Bone marrow (tissue), 2 donors: ENCODE results near the gene ATAD5.
"Not testable (repeated sequence)": the region's sequence is repeated elsewhere in the genome, so short reads cannot be mapped to it uniquely, and the experiment has no call there.

Source experiments
- DNase-seq, 2 donors: peaks; one replicate each; lab custom pipeline; 2025; lab: John Stamatoyannopoulos, UW

Gene ATAD5, protein sequence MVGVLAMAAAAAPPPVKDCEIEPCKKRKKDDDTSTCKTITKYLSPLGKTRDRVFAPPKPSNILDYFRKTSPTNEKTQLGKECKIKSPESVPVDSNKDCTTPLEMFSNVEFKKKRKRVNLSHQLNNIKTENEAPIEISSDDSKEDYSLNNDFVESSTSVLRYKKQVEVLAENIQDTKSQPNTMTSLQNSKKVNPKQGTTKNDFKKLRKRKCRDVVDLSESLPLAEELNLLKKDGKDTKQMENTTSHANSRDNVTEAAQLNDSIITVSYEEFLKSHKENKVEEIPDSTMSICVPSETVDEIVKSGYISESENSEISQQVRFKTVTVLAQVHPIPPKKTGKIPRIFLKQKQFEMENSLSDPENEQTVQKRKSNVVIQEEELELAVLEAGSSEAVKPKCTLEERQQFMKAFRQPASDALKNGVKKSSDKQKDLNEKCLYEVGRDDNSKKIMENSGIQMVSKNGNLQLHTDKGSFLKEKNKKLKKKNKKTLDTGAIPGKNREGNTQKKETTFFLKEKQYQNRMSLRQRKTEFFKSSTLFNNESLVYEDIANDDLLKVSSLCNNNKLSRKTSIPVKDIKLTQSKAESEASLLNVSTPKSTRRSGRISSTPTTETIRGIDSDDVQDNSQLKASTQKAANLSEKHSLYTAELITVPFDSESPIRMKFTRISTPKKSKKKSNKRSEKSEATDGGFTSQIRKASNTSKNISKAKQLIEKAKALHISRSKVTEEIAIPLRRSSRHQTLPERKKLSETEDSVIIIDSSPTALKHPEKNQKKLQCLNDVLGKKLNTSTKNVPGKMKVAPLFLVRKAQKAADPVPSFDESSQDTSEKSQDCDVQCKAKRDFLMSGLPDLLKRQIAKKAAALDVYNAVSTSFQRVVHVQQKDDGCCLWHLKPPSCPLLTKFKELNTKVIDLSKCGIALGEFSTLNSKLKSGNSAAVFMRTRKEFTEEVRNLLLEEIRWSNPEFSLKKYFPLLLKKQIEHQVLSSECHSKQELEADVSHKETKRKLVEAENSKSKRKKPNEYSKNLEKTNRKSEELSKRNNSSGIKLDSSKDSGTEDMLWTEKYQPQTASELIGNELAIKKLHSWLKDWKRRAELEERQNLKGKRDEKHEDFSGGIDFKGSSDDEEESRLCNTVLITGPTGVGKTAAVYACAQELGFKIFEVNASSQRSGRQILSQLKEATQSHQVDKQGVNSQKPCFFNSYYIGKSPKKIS (N-terminal part only)

DNA sequence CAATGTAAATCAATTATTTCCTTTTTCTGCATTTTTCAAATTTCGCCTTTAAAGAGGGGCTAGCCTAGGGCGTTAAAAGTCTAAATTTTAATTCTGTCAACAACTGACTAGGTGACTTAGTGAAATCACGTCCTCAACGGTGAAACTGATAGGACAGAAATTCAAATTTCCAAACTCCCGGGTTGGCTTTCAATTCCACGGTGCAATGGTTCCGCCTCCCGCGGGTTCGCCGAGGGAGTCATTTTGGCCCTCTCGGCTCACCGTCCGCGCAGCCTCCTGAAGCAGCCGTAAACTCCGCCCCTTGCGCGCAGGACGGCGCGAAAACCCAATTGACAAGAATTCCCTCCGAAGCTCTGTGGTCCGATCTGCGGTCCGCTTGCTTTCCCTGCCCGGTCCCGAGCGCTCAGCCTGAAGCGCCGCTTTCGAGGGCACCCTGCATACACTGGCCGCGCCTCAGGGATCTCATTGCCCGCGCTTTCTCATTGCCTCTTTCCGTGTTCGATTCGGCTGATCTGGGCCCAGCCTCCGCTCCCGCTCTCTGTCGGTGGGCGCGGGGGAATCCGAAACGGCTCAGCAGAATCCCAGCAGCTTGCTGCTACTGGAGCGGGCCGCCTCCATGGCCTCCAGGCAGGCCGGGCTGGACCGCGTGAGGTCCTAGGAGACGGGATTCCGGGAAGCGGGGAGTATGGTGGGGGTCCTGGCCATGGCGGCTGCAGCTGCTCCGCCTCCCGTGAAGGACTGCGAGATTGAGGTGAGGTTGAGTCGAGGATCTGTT lies at the start of gene ATAD5:
Gene ATAD5, plus strand, starts transcription at position 304 of the 775 bp plus-strand sequence. Its CDS starts 382 bp downstream, at position 686.
- peak; percentile 61 to 76 for DNase-seq

- no peak for DNase-seq
These were observed 49.6 kb upstream of the ATAD5 start for GRCh38 chr17:30782206-30782605.

DNA sequence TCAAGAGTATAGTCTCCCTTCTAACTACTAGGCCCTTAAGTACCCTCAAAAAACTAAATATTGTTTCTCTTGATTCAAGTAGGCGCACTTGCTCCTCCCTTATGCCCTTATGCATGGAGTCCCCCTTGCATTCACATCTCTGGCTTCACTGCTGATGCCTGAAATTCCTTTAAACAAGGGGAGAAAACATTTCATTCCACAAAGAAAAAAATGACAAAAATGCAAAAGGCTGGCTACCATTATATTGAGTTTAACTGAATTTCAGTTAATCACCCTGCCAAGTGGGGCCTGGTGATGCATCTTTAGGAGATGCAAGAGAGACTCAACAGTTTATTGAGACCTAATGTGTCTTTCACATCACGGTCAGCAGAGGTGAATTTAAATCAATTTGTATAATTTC lies 42.8 kb upstream of the ATAD5 start:
- no peak for DNase-seq

DNA sequence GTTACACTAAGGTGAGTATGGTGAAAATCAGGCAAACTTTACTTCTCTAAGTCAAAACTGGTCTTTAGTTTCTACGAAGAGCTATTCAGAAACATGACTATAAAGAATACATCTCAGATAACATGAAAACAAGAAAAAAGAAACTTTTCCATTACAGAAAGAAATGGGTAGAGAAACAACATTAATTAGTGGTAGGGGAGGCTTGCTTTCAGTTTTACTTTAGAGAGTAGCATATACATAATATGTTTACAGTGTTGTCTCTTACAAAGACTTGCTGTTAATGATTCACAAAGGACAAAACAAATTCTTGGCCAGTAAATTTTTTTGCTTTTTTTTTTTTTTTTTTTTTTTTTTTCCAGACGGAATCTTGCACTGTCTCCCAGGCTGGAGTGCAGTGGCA lies 41.5 kb upstream of the ATAD5 start:
- DNase-seq = peak in 1 of 2 donors; percentile 20

DNA sequence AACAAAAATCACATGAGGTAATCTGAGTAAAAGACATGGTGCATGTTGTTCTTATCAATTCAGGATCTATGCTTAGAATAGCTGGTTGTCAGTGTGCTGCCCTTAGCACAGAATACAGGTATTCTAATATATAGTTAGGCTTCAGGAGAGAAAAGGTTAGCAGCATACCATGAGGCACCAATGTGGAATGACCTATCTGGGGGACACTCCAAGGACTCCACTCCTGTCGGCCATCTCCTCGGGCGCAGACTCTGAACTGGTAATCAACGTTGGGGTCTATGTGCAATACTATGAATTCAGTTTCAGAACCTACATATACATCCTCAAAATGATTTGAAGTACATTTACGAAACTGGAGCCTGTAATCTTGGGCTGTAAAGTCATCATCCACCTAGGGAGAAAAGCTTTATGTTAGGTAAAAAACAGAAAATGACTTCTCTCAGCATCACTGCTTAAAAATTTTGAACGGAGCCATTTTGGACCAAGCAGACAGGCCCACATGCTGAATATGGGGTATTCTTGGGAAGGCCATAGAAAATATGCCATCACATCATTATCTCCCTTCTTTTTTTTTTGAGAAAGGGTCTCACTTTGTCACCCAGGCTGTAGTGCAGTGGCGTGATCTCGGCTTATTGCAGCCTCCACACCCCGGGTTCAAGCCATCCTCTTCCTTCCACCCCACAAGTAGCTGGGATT lies 38.3 kb upstream of the ATAD5 start:
- no peak for DNase-seq

DNA sequence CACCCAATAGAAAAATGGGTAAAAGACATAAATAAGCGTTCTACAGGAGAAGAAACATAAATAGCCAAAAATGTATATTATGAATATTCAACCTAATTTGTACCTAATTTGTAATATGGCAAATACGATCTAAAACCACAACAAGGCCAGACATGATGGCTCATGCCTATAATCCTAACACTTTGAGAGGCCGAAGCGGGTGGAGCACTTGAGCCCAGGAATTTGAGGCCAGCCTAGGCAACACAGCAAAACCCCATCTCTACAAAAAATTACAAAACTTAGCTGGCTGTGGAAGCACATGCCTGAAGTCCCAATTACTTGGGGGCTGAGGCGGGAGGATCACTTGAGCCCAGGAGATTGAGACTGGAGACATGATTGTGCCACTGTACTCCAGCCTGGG lies 37.4 kb upstream of the ATAD5 start:
- no peak for DNase-seq

GRCh38 chr17:30796016-30796415 lies 35.8 kb upstream of the ATAD5 start:
- no peak for DNase-seq

- no peak for DNase-seq
These were observed 30.1 kb upstream of the ATAD5 start for GRCh38 chr17:30801671-30802070.

- no peak for DNase-seq
These were observed 25.8 kb upstream of the ATAD5 start for GRCh38 chr17:30805944-30806456.

DNA sequence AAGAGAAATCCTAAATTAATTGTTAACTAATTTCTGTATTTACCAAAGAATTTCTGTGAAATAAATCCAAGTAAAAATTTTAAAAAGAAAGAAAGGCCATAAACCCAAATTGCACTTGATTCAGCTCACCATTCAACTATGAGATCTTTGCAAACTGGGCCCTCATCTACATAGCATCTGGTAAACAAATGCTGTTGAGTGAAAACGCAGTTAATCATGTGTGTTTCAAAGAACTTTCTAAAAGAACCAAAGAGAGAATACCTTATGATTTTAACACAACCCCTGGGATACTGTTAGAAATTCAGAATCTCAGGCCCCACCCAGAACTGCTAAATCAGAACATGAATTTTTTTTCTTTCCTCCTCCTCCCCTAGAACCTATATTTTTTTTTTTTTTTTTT lies 23.9 kb upstream of the ATAD5 start:
- no peak for DNase-seq

DNA sequence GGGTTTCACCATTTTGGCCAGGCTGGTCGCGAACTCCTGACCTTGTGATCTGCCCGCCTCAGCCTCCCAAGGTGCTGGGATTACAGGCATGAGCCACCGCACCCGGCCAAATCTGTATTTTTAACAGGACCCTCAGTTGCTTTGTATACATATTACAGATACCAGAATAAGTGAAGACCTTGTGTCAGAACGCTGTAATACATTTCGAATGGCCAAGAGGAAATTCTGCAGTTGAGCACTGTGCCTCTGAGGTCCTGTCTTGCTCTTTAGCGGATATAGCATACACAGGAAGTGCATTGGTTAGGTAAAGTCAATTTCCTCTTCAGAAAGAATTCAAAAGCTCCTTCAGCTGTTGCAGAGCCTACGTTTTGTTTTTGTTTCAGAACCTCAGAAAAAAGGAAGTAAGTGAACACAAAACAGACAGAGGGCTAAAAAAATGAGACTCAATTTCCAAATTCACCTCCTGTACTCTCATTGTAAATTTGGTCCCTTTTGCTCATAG lies 22.9 kb upstream of the ATAD5 start:
- peak in 1 of 2 donors; percentile 85 for DNase-seq

GRCh38 chr17:30809867-30810266 lies 21.9 kb upstream of the ATAD5 start:
- DNase-seq = no peak

GRCh38 chr17:30812218-30813177 lies 19.3 kb upstream of the ATAD5 start:
- no peak for DNase-seq

GRCh38 chr17:30814236-30814635 lies 17.5 kb upstream of the ATAD5 start:
- not testable (repeated sequence) for DNase-seq

GRCh38 chr17:30814860-30815259 lies 16.9 kb upstream of the ATAD5 start:
- DNase-seq = not testable (repeated sequence)

DNA sequence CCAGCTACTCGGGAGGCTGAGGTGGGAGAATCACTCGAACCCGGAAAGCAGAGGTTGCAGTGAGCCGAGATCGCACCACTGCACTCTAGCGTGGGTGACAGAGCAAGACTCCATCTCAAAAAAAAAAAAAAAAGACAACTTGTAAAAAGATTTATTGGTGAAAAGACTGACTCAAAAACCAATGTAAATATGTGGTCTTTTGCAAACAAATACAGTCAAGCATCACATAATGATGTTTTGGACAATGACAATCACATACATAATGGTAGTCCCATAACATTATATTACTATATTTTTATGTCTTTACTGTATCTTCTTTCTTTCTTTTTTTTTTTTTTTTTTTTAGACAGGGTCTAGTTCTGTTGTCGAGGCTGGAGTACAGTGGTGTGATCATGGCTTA lies 15.6 kb upstream of the ATAD5 start:
- no peak for DNase-seq

- DNase-seq = no peak
These were observed 11.6 kb upstream of the ATAD5 start for GRCh38 chr17:30819971-30820705.

DNA sequence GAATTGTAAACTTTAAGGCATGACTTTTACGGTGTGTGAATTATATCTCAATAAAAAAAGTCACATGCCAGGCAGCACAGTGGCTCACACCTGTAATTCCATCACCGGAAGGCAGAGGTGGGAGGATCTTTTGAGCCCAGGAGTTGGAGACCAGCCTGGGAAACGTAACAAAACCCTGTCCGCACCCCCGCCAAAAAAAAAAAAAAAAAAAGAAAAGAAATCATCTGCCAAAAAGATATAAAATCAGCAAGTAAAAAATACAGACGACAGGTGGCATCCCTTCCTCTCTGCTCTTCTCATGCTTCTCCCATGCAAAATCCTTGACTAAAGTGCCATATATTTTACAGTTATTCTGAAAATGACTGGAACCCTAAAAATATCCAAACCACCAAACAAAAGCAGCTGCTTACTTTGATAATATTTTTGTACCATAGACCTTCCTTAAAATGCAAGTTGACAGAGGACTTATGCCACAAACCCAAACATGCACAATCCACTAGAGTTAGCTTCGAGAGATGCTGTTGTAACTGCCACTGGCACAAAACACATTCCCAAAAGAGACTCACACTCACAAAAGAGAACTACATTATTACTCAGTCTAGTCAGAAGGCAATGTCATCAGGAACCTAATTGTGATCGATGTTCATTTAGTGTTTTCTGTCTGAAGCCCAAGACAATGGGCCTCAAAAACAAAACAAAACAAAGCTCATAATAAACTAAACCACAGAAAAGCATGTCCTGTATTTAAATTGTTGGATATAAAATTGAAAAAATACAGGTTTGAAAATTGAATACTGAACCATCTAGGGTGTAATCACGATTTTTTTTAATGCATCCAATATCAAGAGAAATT lies 9.7 kb upstream of the ATAD5 start:
- DNase-seq = no peak
